Measurements from ENCODE around the gene RTL10.

- TF ChIP-seq FOXK2 (IDR thresholded peaks at IDR 0.05) (no peak), ELF4 (IDR thresholded peaks at IDR 0.05) (no peak), FOXM1 (IDR thresholded peaks at IDR 0.05; ENCODE audit: borderline replicate concordance) (no peak), TARDBP (IDR thresholded peaks at IDR 0.05) (no peak), LEF1 (IDR thresholded peaks at IDR 0.05; ENCODE audit: borderline replicate concordance) (no peak), SUZ12 (IDR thresholded peaks at IDR 0.05) (no peak), SP1 (IDR thresholded peaks at IDR 0.05) (no peak)
Observed at GRCh38 chr22:19880786-19881569, 26.3 kb upstream of the RTL10 start.

Data from HEK293T (cell line).